OCI-LY7 (cell line): ENCODE results near the gene FCHSD2.

Experiments
- EZH2phosphoT487 ChIP-seq: fragments of 200-600 bp; sonication (generic); IDR thresholded peaks from 2 replicates; pipeline ENCODE4 v1.6.1; 2018; ENCODE audit warnings: low read depth, borderline replicate concordance, mild to moderate bottlenecking, mixed run types, antibody characterized with exemption, low read length, moderate library complexity, mixed read lengths
- TF ChIP-seq, protein P1 (sequence below): fragments of 200-600 bp; sonication (generic); conservative IDR thresholded peaks from 2 replicates; pipeline ENCODE4 v1.5.1; 2014; ENCODE audit warnings: mild to moderate bottlenecking, antibody characterized with exemption, low read length, moderate library complexity, mixed read lengths

DNA sequence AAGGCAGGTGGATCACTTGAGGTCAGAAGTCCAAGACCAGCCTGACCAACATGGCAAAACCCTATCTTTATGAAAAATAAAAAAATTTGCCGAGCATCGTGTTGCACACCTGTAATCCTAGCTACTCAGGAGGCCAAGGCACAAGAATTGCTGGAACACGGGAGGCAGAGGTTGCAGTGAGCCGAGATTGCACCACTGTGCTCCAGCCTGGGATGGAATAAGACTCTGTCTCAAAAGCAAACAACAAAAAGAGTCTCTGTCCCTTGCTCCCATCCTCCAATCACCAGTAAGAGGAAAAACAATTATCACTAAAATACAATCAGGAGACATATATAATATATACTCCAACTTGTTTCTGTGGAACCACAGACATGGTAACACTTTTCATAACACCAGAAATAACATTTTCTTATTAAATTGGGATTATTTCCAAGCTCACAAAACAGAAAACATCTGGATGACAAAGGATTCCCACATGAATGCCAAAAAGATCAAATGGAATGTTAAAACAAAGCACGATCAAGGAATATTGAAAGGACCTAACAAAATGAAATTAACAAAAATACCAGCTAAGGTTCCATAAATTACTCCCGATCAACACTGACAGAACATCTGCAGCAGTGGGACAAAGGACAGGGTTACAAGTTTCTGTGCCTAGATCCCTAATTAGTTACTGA is 15.2 kb downstream of the FCHSD2 start:
- TF ChIP-seq, protein P1, sequence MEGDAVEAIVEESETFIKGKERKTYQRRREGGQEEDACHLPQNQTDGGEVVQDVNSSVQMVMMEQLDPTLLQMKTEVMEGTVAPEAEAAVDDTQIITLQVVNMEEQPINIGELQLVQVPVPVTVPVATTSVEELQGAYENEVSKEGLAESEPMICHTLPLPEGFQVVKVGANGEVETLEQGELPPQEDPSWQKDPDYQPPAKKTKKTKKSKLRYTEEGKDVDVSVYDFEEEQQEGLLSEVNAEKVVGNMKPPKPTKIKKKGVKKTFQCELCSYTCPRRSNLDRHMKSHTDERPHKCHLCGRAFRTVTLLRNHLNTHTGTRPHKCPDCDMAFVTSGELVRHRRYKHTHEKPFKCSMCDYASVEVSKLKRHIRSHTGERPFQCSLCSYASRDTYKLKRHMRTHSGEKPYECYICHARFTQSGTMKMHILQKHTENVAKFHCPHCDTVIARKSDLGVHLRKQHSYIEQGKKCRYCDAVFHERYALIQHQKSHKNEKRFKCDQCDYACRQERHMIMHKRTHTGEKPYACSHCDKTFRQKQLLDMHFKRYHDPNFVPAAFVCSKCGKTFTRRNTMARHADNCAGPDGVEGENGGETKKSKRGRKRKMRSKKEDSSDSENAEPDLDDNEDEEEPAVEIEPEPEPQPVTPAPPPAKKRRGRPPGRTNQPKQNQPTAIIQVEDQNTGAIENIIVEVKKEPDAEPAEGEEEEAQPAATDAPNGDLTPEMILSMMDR: no peak
- TF ChIP-seq EZH2phosphoT487: no peak
